WTC11 (cell line): ENCODE measurements around the gene IL12RB2. TPM values are rescaled to one million over a fixed set of nuclear protein-coding genes. Genes with fewer than 3 reads are reported as not detected.

ENCODE experiments used
- ATAC-seq: fragments of 200-7000 bp; cut with Tn5 transposase; 2 replicates; pipeline ENCODE4 v1.10.0; 2021; ENCODE audit warnings: mild to moderate bottlenecking, moderate library complexity
- Bru-seq: library from RNA; stranded (reverse); fragments of 400-500 nt; gene quantifications from one replicate; lab custom pipeline; 2021; lab: Mats Ljungman, UMichigan
- CTCF ChIA-PET: fragments of 300-600 bp; sonication (Branson Sonifier 250); formaldehyde crosslinking; loops from one replicate; lab custom pipeline; 2021; ENCODE audit warnings: antibody characterized with exemption; lab: Charles Lee
- POLR2A ChIA-PET: fragments of 350-600 bp; sonication (Branson Sonifier 250); formaldehyde crosslinking; loops from one replicate; lab custom pipeline; 2021; ENCODE audit warnings: antibody characterized with exemption; lab: Charles Lee
- DNase-seq: peaks from one replicate; pipeline ENCODE4 v3.0.0; 2021; ENCODE audit warnings: low spot score
- H3K27ac Mint-ChIP-seq: 2 replicates; pipeline ENCODE4 v1.8.0; 2021; ENCODE audit warnings: mixed read lengths
- H3K27me3 Mint-ChIP-seq: 2 replicates; pipeline ENCODE4 v1.8.0; 2021; ENCODE audit warnings: low read depth, mild to moderate bottlenecking, moderate library complexity, mixed read lengths
- H3K36me3 Mint-ChIP-seq: 2 replicates; pipeline ENCODE4 v1.8.0; 2021; ENCODE audit warnings: mixed read lengths
- H3K4me1 Mint-ChIP-seq: 2 replicates; pipeline ENCODE4 v1.8.0; 2022; ENCODE audit warnings: mixed read lengths
- H3K4me3 Mint-ChIP-seq: 2 replicates; pipeline ENCODE4 v1.8.0; 2021; ENCODE audit warnings: mild to moderate bottlenecking, moderate library complexity, mixed read lengths
- H3K9me3 Mint-ChIP-seq: 2 replicates; pipeline ENCODE4 v1.8.0; 2021; ENCODE audit warnings: mixed read lengths
- FOXJ3 ChIP-seq: sonication (generic); formaldehyde crosslinking; IDR thresholded peaks from 2 replicates; pipeline ENCODE4 v1.9.0; 2021; ENCODE audit warnings: missing genetic modification reagents, mild to moderate bottlenecking, borderline replicate concordance
- KAT7 ChIP-seq: sonication (generic); formaldehyde crosslinking; IDR thresholded peaks from 2 replicates; pipeline ENCODE4 v1.8.1; 2023; ENCODE audit warnings: missing genetic modification reagents, mild to moderate bottlenecking, borderline replicate concordance
- NFE2L1 ChIP-seq: sonication (generic); formaldehyde crosslinking; IDR thresholded peaks from 2 replicates; pipeline ENCODE4 v1.8.1; 2023; ENCODE audit warnings: missing genetic modification reagents
- NR1H2 ChIP-seq: sonication (generic); formaldehyde crosslinking; IDR thresholded peaks from 2 replicates; pipeline ENCODE4 v1.9.0; 2021; ENCODE audit warnings: mild to moderate bottlenecking, moderate library complexity, missing genetic modification reagents
- ZNF219 ChIP-seq: sonication (generic); formaldehyde crosslinking; IDR thresholded peaks from 2 replicates; pipeline ENCODE4 v1.8.0; 2023; ENCODE audit warnings: missing genetic modification reagents, mild to moderate bottlenecking, borderline replicate concordance
- long read RNA-seq, 3 experiments: library from RNA in 1 of 3; library from capped mRNA in 1 of 3; library from polyadenylated mRNA in 1 of 3; unstranded in 2 of 3; stranded (forward) in 1 of 3; transcript quantifications; one replicate each; pipeline ENCODE4 v2.0.0, GENCODE V29; 2021
- total RNA-seq: library from RNA; stranded (reverse); gene quantifications from 3 replicates; pipeline ENCODE4 v1.2.3, GENCODE V29; 2021
- TF ChIP-seq, protein P1 (sequence below): fragments of 250-450 bp; sonication (Bioruptor Pico); IDR thresholded peaks from 2 replicates; pipeline ENCODE4 v1.9.0; 2021; ENCODE audit warnings: moderate library complexity, mild to moderate bottlenecking, inconsistent platforms, borderline replicate concordance
- TF ChIP-seq, protein P2 (sequence below): sonication (generic); formaldehyde crosslinking; IDR thresholded peaks from 2 replicates; pipeline ENCODE4 v1.8.0; 2022; ENCODE audit warnings: mild to moderate bottlenecking, missing genetic modification reagents
- TF ChIP-seq, protein P3 (sequence below): sonication (generic); formaldehyde crosslinking; IDR thresholded peaks from 2 replicates; pipeline ENCODE4 v1.8.1; 2023; ENCODE audit warnings: mild to moderate bottlenecking, missing genetic modification reagents
- TF ChIP-seq, protein P4 (sequence below): sonication (generic); formaldehyde crosslinking; IDR thresholded peaks from 2 replicates; pipeline ENCODE4 v1.8.1; 2022; ENCODE audit warnings: mild to moderate bottlenecking, moderate library complexity, missing genetic modification reagents
- TF ChIP-seq, protein P5 (sequence below): sonication (generic); formaldehyde crosslinking; IDR thresholded peaks from 2 replicates; pipeline ENCODE4 v1.8.1; 2023; ENCODE audit warnings: mild to moderate bottlenecking, missing genetic modification reagents
- TF ChIP-seq, protein P6 (sequence below): sonication (generic); formaldehyde crosslinking; IDR thresholded peaks from 2 replicates; pipeline ENCODE4 v1.8.0; 2022; ENCODE audit warnings: mild to moderate bottlenecking, missing genetic modification reagents

IL12RB2 gene, protein sequence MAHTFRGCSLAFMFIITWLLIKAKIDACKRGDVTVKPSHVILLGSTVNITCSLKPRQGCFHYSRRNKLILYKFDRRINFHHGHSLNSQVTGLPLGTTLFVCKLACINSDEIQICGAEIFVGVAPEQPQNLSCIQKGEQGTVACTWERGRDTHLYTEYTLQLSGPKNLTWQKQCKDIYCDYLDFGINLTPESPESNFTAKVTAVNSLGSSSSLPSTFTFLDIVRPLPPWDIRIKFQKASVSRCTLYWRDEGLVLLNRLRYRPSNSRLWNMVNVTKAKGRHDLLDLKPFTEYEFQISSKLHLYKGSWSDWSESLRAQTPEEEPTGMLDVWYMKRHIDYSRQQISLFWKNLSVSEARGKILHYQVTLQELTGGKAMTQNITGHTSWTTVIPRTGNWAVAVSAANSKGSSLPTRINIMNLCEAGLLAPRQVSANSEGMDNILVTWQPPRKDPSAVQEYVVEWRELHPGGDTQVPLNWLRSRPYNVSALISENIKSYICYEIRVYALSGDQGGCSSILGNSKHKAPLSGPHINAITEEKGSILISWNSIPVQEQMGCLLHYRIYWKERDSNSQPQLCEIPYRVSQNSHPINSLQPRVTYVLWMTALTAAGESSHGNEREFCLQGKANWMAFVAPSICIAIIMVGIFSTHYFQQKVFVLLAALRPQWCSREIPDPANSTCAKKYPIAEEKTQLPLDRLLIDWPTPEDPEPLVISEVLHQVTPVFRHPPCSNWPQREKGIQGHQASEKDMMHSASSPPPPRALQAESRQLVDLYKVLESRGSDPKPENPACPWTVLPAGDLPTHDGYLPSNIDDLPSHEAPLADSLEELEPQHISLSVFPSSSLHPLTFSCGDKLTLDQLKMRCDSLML
- 0.50 to 1.1 TPM (median 0.81 TPM) in 3 replicates for total RNA-seq
- Bru-seq, nascent RNA, result percentile 24 among the genes with signal in this experiment
- long read RNA-seq, experiment 1, full-length matches to known transcripts, result 1 of 2 reads
- long read RNA-seq, experiment 1, partial matches to known transcripts, result 0 of 2 reads
- long read RNA-seq, experiment 1, other reads (novel, unspliced or antisense), result 1 of 2 reads
- long read RNA-seq, experiment 2, result 0 reads
- long read RNA-seq, experiment 3, result 0 reads

DNA sequence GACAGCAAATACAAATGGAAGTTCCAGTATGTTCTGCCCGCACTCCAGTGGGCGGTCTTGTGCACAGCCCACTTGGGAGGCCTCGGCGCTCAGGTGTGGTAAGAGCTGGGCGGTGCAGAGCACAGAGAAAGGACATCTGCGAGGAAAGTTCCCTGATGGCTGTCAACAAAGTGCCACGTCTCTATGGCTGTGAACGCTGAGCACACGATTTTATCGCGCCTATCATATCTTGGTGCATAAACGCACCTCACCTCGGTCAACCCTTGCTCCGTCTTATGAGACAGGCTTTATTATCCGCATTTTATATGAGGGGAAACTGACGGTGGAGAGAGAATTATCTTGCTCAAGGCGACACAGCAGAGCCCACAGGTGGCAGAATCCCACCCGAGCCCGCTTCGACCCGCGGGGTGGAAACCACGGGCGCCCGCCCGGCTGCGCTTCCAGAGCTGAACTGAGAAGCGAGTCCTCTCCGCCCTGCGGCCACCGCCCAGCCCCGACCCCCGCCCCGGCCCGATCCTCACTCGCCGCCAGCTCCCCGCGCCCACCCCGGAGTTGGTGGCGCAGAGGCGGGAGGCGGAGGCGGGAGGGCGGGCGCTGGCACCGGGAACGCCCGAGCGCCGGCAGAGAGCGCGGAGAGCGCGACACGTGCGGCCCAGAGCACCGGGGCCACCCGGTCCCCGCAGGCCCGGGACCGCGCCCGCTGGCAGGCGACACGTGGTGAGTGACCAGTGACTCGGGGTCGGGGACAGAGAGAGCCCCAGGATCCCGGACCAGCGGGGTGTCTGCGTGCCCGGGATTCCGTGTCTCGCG, at the start of gene IL12RB2:
IL12RB2 (plus strand) TSS at position 623 of the 810 bp plus-strand sequence. CDS start 12,496 bp downstream, outside the sequence.
- peaks cover 7% of the 10 kb centered on the region for H3K4me1 Mint-ChIP-seq
- CTCF ChIA-PET, result interaction anchor here (1.0 kb wide), 3 partner anchors 9 to 46 kb away, joined by 3 to 5 read pairs (median 4); no protein-coding TSS in a partner anchor

DNA sequence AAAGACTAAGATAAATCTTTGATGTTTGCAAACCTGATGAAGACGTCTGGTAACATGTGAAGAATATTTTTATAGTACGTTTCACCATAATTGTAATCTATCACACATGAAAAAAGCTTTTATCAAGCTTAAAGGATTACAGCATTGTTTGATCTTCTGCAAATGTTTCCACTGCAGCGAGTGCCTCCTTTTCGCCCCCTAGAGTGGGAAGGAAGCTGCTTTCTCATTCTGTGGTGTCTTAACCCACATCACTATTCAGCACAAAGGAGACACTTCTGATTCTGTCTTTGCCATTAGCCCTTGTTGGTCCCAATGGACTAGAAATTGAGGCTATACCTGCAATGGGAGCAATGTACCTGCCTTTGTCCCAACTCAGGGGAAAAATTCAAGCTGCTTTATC, 46.0 kb upstream of the IL12RB2 start:
- Mint-ChIP-seq H3K27me3 (no peaks in the 10 kb centered on the region), H3K4me3 (peak overlapping the region; percentile 12; the same call in 1 of the 2 replicates), H3K27ac (peak overlapping the region; percentile 79; the same call in 1 of the 2 replicates), H3K4me1 (peaks cover 54% of the 10 kb centered on the region), H3K9me3 (no peaks in the 10 kb centered on the region), H3K36me3 (no peaks in the 10 kb centered on the region)
- DNase-seq (peak; percentile 21), ATAC-seq (peak; percentile 87)
- POLR2A ChIA-PET, result interaction anchor here (0.5 to 0.6 kb wide), 2 partner anchors 81 to 1265 kb away, joined by 3 read pairs; no protein-coding TSS in a partner anchor
- TF ChIP-seq NR1H2 (CRISPR knock-in tag) (no peak), FOXJ3 (no peak)
- TF ChIP-seq, protein P1, sequence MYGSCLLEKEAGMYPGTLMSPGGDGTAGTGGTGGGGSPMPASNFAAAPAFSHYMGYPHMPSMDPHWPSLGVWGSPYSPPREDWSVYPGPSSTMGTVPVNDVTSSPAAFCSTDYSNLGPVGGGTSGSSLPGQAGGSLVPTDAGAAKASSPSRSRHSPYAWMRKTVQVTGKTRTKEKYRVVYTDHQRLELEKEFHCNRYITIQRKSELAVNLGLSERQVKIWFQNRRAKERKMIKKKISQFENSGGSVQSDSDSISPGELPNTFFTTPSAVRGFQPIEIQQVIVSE (CRISPR knock-in tag), result no peak
- TF ChIP-seq, protein P2, sequence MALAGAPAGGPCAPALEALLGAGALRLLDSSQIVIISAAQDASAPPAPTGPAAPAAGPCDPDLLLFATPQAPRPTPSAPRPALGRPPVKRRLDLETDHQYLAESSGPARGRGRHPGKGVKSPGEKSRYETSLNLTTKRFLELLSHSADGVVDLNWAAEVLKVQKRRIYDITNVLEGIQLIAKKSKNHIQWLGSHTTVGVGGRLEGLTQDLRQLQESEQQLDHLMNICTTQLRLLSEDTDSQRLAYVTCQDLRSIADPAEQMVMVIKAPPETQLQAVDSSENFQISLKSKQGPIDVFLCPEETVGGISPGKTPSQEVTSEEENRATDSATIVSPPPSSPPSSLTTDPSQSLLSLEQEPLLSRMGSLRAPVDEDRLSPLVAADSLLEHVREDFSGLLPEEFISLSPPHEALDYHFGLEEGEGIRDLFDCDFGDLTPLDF, result no peak
- TF ChIP-seq, protein P3, sequence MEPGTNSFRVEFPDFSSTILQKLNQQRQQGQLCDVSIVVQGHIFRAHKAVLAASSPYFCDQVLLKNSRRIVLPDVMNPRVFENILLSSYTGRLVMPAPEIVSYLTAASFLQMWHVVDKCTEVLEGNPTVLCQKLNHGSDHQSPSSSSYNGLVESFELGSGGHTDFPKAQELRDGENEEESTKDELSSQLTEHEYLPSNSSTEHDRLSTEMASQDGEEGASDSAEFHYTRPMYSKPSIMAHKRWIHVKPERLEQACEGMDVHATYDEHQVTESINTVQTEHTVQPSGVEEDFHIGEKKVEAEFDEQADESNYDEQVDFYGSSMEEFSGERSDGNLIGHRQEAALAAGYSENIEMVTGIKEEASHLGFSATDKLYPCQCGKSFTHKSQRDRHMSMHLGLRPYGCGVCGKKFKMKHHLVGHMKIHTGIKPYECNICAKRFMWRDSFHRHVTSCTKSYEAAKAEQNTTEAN (CRISPR knock-in tag), result no peak
- CTCF ChIA-PET, result interaction anchor here (0.6 to 2.9 kb wide), 12 partner anchors 8 to 439 kb away, joined by 3 to 35 read pairs (median 4); partner anchors contain the start of gene IL12RB2

More for the DNA sequence above, at the start of gene IL12RB2:
- POLR2A ChIA-PET, result no interaction called here
- Mint-ChIP-seq H3K4me3 (peak within 1 kb of the TSS; percentile 87), H3K9me3 (no peaks in the 10 kb centered on the region), H3K36me3 (no peaks in the 10 kb centered on the region), H3K27me3 (peaks cover 55% of the 10 kb centered on the region), H3K27ac (no peak within 1 kb of the TSS)
- peak; percentile 36 for DNase-seq
- peak; percentile 78 for ATAC-seq
- TF ChIP-seq NFE2L1 (CRISPR knock-in tag), result 0 out of 2 replicates have a peak, but pooled peaks have one; percentile 16
- TF ChIP-seq KAT7 (CRISPR knock-in tag), result 0 out of 2 replicates have a peak, but pooled peaks have one; percentile 18
- TF ChIP-seq, protein P4, sequence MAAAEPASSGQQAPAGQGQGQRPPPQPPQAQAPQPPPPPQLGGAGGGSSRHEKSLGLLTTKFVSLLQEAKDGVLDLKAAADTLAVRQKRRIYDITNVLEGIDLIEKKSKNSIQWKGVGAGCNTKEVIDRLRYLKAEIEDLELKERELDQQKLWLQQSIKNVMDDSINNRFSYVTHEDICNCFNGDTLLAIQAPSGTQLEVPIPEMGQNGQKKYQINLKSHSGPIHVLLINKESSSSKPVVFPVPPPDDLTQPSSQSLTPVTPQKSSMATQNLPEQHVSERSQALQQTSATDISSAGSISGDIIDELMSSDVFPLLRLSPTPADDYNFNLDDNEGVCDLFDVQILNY, result no peak
- TF ChIP-seq, protein P5, sequence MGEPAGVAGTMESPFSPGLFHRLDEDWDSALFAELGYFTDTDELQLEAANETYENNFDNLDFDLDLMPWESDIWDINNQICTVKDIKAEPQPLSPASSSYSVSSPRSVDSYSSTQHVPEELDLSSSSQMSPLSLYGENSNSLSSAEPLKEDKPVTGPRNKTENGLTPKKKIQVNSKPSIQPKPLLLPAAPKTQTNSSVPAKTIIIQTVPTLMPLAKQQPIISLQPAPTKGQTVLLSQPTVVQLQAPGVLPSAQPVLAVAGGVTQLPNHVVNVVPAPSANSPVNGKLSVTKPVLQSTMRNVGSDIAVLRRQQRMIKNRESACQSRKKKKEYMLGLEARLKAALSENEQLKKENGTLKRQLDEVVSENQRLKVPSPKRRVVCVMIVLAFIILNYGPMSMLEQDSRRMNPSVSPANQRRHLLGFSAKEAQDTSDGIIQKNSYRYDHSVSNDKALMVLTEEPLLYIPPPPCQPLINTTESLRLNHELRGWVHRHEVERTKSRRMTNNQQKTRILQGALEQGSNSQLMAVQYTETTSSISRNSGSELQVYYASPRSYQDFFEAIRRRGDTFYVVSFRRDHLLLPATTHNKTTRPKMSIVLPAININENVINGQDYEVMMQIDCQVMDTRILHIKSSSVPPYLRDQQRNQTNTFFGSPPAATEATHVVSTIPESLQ (CRISPR knock-in tag), result no peak
- TF ChIP-seq ZNF219 (CRISPR knock-in tag), result no peak
- TF ChIP-seq, protein P6, sequence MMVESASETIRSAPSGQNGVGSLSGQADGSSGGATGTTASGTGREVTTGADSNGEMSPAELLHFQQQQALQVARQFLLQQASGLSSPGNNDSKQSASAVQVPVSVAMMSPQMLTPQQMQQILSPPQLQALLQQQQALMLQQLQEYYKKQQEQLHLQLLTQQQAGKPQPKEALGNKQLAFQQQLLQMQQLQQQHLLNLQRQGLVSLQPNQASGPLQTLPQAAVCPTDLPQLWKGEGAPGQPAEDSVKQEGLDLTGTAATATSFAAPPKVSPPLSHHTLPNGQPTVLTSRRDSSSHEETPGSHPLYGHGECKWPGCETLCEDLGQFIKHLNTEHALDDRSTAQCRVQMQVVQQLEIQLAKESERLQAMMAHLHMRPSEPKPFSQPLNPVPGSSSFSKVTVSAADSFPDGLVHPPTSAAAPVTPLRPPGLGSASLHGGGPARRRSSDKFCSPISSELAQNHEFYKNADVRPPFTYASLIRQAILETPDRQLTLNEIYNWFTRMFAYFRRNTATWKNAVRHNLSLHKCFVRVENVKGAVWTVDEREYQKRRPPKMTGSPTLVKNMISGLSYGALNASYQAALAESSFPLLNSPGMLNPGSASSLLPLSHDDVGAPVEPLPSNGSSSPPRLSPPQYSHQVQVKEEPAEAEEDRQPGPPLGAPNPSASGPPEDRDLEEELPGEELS, result peak; percentile 62; the same call in 1 of the 2 replicates
